Medulla oblongata (tissue), 1 donor: Measurements from ENCODE around the gene SEMA7A.
"Not testable (repeated sequence)": the region's sequence is repeated elsewhere in the genome, so short reads cannot be mapped to it uniquely, and the experiment has no call there.

Experiments used
- DNase-seq: peaks from one replicate; pipeline ENCODE4 v3.0.0-alpha.2; 2015; ENCODE audit errors: extremely low spot score

The SEMA7A gene

GRCh38 chr15:74373056-74373650, 60.6 kb downstream of the SEMA7A start:
- no peak for DNase-seq

GRCh38 chr15:74370471-74370870, 63.3 kb downstream of the SEMA7A start:
- DNase-seq: no peak

- DNase-seq: no peak
Measured at GRCh38 chr15:74369756-74370155, 64.0 kb downstream of the SEMA7A start.

- no peak for DNase-seq
Measured at GRCh38 chr15:74369084-74369745, 64.5 kb downstream of the SEMA7A start.

GRCh38 chr15:74368121-74368520, 65.6 kb downstream of the SEMA7A start:
- DNase-seq: no peak

GRCh38 chr15:74367296-74367854, 66.4 kb downstream of the SEMA7A start, which contains the start of gene CYP11A1:
Gene CYP11A1 (minus strand): TSS chr15:74367646. CDS start chr15:74367585, 61 bp downstream.
- no peak for DNase-seq

- DNase-seq: no peak
Measured at GRCh38 chr15:74365598-74366445, 67.9 kb downstream of the SEMA7A start.

- no peak for DNase-seq
Measured at GRCh38 chr15:74364936-74365597, 68.7 kb downstream of the SEMA7A start.

GRCh38 chr15:74362482-74362881, 71.3 kb downstream of the SEMA7A start:
- DNase-seq: no peak

GRCh38 chr15:74360855-74361254, 72.9 kb downstream of the SEMA7A start:
- DNase-seq: not testable (repeated sequence)

GRCh38 chr15:74359376-74359775, 74.4 kb downstream of the SEMA7A start:
- DNase-seq: not testable (repeated sequence)
